Measurements from ENCODE around the gene YAF2.
"Not testable (repeated sequence)": the region's sequence is repeated elsewhere in the genome, so short reads cannot be mapped to it uniquely, and the experiment has no call there.

The YAF2 gene

DNA sequence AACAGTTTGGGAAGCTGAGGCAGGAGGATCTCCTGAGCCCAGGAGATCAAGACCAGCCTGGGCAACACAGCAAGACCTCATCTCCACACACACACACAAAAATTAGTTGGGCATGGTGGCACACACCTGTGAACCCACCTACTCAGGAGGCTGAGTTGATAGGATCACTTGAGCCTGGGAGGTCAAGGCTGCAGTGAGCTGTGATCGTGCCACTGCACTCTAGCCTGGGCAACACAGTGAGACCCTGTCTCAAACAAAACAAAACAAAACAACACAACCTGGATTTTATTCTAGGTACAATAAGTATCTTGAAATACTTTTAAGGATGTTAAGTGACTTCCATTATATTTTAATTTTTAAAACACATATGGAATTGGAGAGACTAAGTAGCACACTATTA, 45.8 kb downstream of the YAF2 start:
- TF ChIP-seq CTCF (IDR thresholded peaks at IDR 0.05; ENCODE audit: borderline replicate concordance, control extremely low read depth, extremely low read depth, insufficient read depth, missing control alignments): no peak
- in situ Hi-C loops (cut with MboI; ENCODE audit: low sequenced_read_pairs, unreplicated experiment): no loop called here
- no peak for DNase-seq (ENCODE audit: low spot score)

DNA sequence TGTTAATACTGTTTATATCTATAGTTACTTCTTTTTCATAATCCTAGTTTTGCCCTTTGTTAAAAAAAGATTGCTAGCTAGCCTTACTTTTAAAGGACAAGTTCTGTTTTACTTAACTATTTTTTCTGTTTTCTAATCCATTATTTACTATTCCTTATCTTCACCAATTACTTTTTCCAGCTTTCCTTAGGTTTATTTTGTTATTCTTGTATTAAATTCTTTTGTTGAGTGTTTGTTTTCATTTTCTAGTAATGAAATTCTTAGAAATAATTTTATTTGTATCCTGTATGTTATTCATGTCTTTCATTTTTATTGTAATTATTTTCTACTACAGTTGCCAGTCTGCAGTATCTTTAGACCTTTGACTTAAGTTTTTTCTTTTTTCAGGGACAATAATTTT, 47.7 kb downstream of the YAF2 start:
- TF ChIP-seq CTCF (IDR thresholded peaks at IDR 0.05; ENCODE audit: borderline replicate concordance, control extremely low read depth, extremely low read depth, insufficient read depth, missing control alignments): no peak
- no peak for DNase-seq (ENCODE audit: low spot score)
- in situ Hi-C loops (cut with MboI; ENCODE audit: low sequenced_read_pairs, unreplicated experiment): no loop called here

GRCh38 chr12:42188275-42188674, 49.8 kb downstream of the YAF2 start:
- in situ Hi-C loops (cut with MboI; ENCODE audit: low sequenced_read_pairs, unreplicated experiment): not testable (repeated sequence)

GRCh38 chr12:42187799-42188198, 50.2 kb downstream of the YAF2 start:
- no peak for TF ChIP-seq CTCF (IDR thresholded peaks at IDR 0.05; ENCODE audit: borderline replicate concordance, control extremely low read depth, extremely low read depth, insufficient read depth, missing control alignments)
- no peak for DNase-seq (ENCODE audit: low spot score)

More at GRCh38 chr12:42188275-42188674, 49.8 kb downstream of the YAF2 start:
- DNase-seq (ENCODE audit: low spot score): not testable (repeated sequence)

DNA sequence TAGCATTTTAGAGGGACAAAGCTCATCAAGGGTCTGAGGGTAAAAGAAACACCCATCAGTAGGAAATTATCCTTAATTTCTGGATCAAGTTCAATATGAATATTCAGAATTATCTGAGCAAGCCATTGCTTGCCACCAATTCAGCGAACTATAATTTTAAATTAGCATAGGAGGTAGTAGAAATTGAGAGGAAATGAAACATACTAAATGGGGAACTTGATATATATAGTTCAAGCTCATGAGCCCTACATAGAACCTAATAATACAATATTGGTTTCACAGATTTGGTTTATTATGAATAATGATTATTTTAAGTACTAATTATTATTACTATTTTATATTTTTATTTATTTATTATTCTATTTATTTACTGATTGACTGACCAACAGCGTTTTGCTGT, 51.3 kb downstream of the YAF2 start:
- no peak for TF ChIP-seq CTCF (IDR thresholded peaks at IDR 0.05; ENCODE audit: borderline replicate concordance, control extremely low read depth, extremely low read depth, insufficient read depth, missing control alignments)
- DNase-seq (ENCODE audit: low spot score): no peak
- in situ Hi-C loops (cut with MboI; ENCODE audit: low sequenced_read_pairs, unreplicated experiment): no loop called here

More at GRCh38 chr12:42187799-42188198, 50.2 kb downstream of the YAF2 start:
- in situ Hi-C loops (cut with MboI; ENCODE audit: low sequenced_read_pairs, unreplicated experiment): no loop called here

DNA sequence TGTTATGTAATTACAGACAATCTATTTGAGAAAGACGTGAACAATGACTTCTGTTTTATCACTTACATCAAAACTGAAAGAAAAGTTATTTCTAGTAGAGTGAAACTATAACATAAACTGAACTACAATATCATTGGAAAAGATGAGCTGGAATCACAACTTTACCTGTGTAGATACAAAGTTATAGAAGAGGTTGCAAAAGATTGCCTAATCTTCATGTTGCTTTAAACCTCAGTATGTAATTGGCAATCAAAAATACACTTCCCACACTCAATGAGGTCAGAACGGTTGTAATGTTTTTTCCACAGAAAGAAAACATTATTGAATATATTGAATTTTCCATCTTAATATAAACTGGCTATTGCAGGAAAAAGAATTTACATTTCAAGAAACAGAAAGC, 55.7 kb downstream of the YAF2 start:
- no peak for DNase-seq (ENCODE audit: low spot score)
- TF ChIP-seq CTCF (IDR thresholded peaks at IDR 0.05; ENCODE audit: borderline replicate concordance, control extremely low read depth, extremely low read depth, insufficient read depth, missing control alignments): no peak
- in situ Hi-C loops (cut with MboI; ENCODE audit: low sequenced_read_pairs, unreplicated experiment): no loop called here

GRCh38 chr12:42180990-42181596, 57.0 kb downstream of the YAF2 start:
- no peak for DNase-seq (ENCODE audit: low spot score)
- in situ Hi-C loops (cut with MboI; ENCODE audit: low sequenced_read_pairs, unreplicated experiment): no loop called here
- TF ChIP-seq CTCF (IDR thresholded peaks at IDR 0.05; ENCODE audit: borderline replicate concordance, control extremely low read depth, extremely low read depth, insufficient read depth, missing control alignments): no peak
